Spleen (tissue), 11 donors: ENCODE results near the gene PIGW. TPM values are rescaled to one million over a fixed set of nuclear protein-coding genes. Genes with fewer than 3 reads are reported as not detected.

Experiments used
- DNase-seq: peaks from one replicate; pipeline ENCODE4 v3.0.0-alpha.2; 2020
- H3K27ac ChIP-seq, 8 donors: fragments of 200-600 bp; sonication (generic) in 7 of 8; 1 replicate in 4 of 8; 2 replicates in 4 of 8; pipeline versions ENCODE4 v1.5.0 to v1.8.0; 2016 to 2021; ENCODE audit warnings: inconsistent platforms in 4 of 8, mild to moderate bottlenecking in 4 of 8, moderate library complexity in 1 of 8
- H3K27me3 ChIP-seq, 7 donors: fragments of 200-600 bp; sonication (generic) in 6 of 7; replicated peaks in 1 of 7; 1 replicate in 4 of 7; 2 replicates in 3 of 7; pipeline versions ENCODE4 v1.5.0 to v1.8.0; 2016 to 2021; ENCODE audit warnings: inconsistent platforms in 3 of 7, mild to moderate bottlenecking in 1 of 7
- H3K36me3 ChIP-seq, 6 donors: fragments of 200-600 bp; sonication (generic) in 5 of 6; 1 replicate in 4 of 6; 2 replicates in 2 of 6; pipeline versions ENCODE4 v1.5.0 to v1.8.0; 2016 to 2021; ENCODE audit warnings: inconsistent platforms in 2 of 6
- H3K4me1 ChIP-seq, 6 donors: fragments of 200-600 bp; sonication (generic) in 5 of 6; 1 replicate in 3 of 6; 2 replicates in 3 of 6; pipeline versions ENCODE4 v1.5.0 to v1.8.0; 2016 to 2021; ENCODE audit warnings: inconsistent platforms in 3 of 6
- H3K4me3 ChIP-seq, 8 donors: fragments of 200-600 bp; sonication (generic) in 7 of 8; 1 replicate in 4 of 8; 2 replicates in 4 of 8; pipeline versions ENCODE4 v1.5.0 to v1.8.0; 2016 to 2021; ENCODE audit warnings: inconsistent platforms in 4 of 8, mild to moderate bottlenecking in 4 of 8, moderate library complexity in 2 of 8
- H3K9me3 ChIP-seq, 8 donors: fragments of 200-600 bp; sonication (generic) in 7 of 8; 1 replicate in 4 of 8; 2 replicates in 4 of 8; pipeline versions ENCODE4 v1.5.0 to v1.8.0; 2016 to 2021; ENCODE audit warnings: inconsistent platforms in 4 of 8
- POLR2A ChIP-seq, 3 donors: fragments of 450-650 bp; IDR thresholded peaks; one replicate each; pipeline ENCODE4 v1.5.1; 2017; ENCODE audit warnings: antibody characterized with exemption in 3 of 3, mild to moderate bottlenecking in 1 of 3
- POLR2AphosphoS5 ChIP-seq, 3 donors: sonication (generic); formaldehyde crosslinking; IDR thresholded peaks; one replicate each; pipeline ENCODE4 v1.5.1; 2017; ENCODE audit warnings: antibody characterized with exemption in 3 of 3
- WGBS, 5 donors: extraction: QIAGEN DNeasy Blood & Tissue Kit in 3 of 5; methylation state at CpG; one replicate each; pipeline versions ENCODE4 v1.1.5 to v1.1.7; 2013 to 2018; 5-methylcytosine and 5-hydroxymethylcytosine counted together
- intact Hi-C: fragments of 100-400 bp; cut with DNase I; formaldehyde crosslinking; loops from one replicate; pipeline ENCODE4 v1.15.0; 2023; ENCODE audit warnings: low total_unique reads
- polyA plus RNA-seq, 3 donors: library from polyadenylated mRNA; stranded (reverse); fragments of 200-250 nt; gene quantifications; one replicate each; pipeline ENCODE4 v1.2.1, GENCODE V29; 2013
- total RNA-seq, 7 donors: library from RNA; depleted of rRNA in 3 of 7; stranded (reverse); fragments of >200 nt in 3 of 7; fragmentation: NEBNext Ultra II Directional in 4 of 7; extraction: Animal tissue kit (Norgen Biotek cat#: 25700) in 4 of 7; gene quantifications; one replicate each; pipeline versions ENCODE4 v1.1.0 to v1.2.1, GENCODE V29; 2016 to 2021
- TF ChIP-seq, protein P1 (sequence below), 11 experiments: fragments of 200-600 bp in 7 of 11; fragments of 450-650 bp in 4 of 11; sonication (generic) in 4 of 11; IDR thresholded peaks in 8 of 11; conservative IDR thresholded peaks in 3 of 11; 1 replicate in 7 of 11; 2 replicates in 4 of 11; pipeline versions ENCODE4 v1.4.0 to v1.8.0; 2016 to 2021; ENCODE audit warnings: antibody characterized with exemption in 11 of 11, inconsistent platforms in 4 of 11, mild to moderate bottlenecking in 1 of 11
- donor health status: healthy with polysubstance abuse.
- donor health status: DM: no; HTN: no; CAD: no; lungs with moderate emphysema.
- donor health status: DM: no; HTN: no; CAD: no.
- donor health status: Bipolar disorder and iron deficiency.
- donor health status: healthy.
- donor health status: DM: no; HTN: no; CAD: no.
- donor health status: DM: yes; HTN: yes; CAD: no.

PIGW gene
- total and polyA plus RNA-seq, 10 donors = 3.3 to 7.7 (median 5.6) TPM

DNA sequence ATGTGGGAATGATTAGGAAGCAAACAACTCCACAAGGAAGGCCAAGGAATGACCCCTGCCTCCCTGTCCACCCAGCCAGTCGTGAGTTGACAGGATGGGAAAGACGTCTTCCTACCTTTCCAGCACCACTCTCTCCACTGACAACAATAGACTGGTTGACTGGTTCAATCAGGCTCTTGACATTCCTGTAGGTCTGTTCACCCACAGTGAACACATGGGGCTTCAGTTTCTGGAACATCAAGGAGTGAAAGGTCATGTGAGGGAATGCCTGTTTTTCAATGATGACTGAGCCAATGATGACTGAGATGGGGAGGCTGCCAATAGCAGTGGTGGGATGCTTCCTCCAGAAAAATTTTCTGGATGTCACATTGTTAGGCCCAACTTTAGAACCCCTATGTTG, 9.7 kb upstream of the PIGW start:
- 88 to 100% (median 95%) methylated on average over 2 of the region's 2 CpGs for WGBS, 5 donors
- intact Hi-C loops = no loop called here

DNA sequence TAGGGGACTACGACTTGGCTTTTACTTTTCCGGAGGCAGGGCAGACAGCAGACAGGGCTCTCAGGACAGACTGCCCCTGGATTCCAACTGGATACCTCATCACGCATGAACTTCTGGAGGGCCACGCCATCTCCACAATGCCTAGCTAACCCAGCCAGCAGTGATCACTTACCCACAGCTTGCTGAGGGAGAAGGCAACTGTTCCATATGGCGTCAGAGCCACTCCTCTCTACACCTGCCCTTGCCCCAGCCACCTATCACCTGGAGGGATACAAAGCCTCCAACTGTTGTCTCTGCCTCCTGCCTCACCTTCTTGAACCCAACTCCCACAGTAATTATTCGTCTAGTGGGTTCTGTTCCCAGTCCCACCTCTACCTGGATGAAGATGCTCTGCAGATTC, 8.9 kb upstream of the PIGW start:
- intact Hi-C loops = no loop called here

More for the DNA sequence above, 9.7 kb upstream of the PIGW start:
- H3K27me3 ChIP-seq = no peaks in the 10 kb centered on the region
- no peaks in the 10 kb centered on the region for H3K9me3 ChIP-seq
- DNase-seq = no peak
- TF ChIP-seq POLR2AphosphoS5 (IDR thresholded peaks at IDR 0.05) = no peak
- TF ChIP-seq, protein P1, sequence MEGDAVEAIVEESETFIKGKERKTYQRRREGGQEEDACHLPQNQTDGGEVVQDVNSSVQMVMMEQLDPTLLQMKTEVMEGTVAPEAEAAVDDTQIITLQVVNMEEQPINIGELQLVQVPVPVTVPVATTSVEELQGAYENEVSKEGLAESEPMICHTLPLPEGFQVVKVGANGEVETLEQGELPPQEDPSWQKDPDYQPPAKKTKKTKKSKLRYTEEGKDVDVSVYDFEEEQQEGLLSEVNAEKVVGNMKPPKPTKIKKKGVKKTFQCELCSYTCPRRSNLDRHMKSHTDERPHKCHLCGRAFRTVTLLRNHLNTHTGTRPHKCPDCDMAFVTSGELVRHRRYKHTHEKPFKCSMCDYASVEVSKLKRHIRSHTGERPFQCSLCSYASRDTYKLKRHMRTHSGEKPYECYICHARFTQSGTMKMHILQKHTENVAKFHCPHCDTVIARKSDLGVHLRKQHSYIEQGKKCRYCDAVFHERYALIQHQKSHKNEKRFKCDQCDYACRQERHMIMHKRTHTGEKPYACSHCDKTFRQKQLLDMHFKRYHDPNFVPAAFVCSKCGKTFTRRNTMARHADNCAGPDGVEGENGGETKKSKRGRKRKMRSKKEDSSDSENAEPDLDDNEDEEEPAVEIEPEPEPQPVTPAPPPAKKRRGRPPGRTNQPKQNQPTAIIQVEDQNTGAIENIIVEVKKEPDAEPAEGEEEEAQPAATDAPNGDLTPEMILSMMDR (IDR thresholded peaks at IDR 0.05 in 8 of 11, conservative IDR thresholded peaks at IDR 0.05 in 3 of 11) = no peak
- TF ChIP-seq POLR2A (IDR thresholded peaks at IDR 0.05) = no peak
- H3K36me3 ChIP-seq = peaks cover 0 to 99% (median 57%) of the 10 kb centered on the region in 6 donors
- no peaks in the 10 kb centered on the region for H3K4me1 ChIP-seq
- no peak overlapping the region for H3K4me3 ChIP-seq
- H3K27ac ChIP-seq = no peak overlapping the region

DNA sequence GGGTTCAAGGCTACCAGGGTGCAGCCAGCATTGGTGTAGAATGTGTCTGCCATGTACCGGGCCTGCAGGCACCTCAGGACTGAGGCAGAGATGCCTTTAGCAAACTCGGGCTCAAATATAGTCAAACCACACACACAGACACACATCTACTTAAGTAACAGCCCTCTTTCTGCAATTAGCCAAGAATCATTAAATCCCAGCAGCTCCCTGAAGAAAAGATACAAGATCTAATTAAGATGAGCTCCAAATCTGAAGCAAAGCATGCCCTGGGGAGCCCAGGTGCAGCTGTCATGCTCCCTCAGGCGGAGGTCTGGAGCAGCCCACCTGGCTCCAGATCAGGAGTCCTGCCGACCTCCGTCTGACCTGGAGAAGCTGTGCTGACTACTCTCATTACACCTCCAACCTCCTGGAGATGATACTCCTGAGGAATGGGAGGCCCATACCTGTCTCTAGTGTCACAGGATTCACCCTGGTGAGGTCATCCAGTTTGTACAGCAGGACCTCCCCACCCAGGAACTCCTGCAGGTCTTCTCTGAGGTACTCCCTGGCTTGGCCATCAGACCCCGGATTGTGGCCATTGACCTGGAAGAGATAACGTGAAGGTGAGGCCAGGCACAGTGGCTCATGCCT, 7.1 kb upstream of the PIGW start:
- TF ChIP-seq POLR2A (IDR thresholded peaks at IDR 0.05) (no peak), POLR2AphosphoS5 (IDR thresholded peaks at IDR 0.05) (no peak)
- TF ChIP-seq, protein P1 (IDR thresholded peaks at IDR 0.05 in 8 of 11, conservative IDR thresholded peaks at IDR 0.05 in 3 of 11) = no peak
- H3K36me3 ChIP-seq = peaks cover 0 to 100% (median 68%) of the 10 kb centered on the region in 6 donors
- no peaks in the 10 kb centered on the region for H3K27me3 ChIP-seq
- WGBS, 5 donors = 95 to 99% (median 96%) methylated on average over 6 to 7 of the region's 7 CpGs
- H3K4me1 ChIP-seq = no peaks in the 10 kb centered on the region
- no peak overlapping the region for H3K27ac ChIP-seq
- no peak overlapping the region for H3K4me3 ChIP-seq
- intact Hi-C loops = no loop called here
- DNase-seq = no peak
- no peaks in the 10 kb centered on the region for H3K9me3 ChIP-seq

More for the DNA sequence above, 8.9 kb upstream of the PIGW start:
- Histone ChIP-seq H3K27ac (no peak overlapping the region), H3K9me3 (no peaks in the 10 kb centered on the region), H3K27me3 (no peaks in the 10 kb centered on the region), H3K4me3 (no peak overlapping the region), H3K36me3 (peaks cover 0 to 99% (median 57%) of the 10 kb centered on the region in 6 donors), H3K4me1 (no peaks in the 10 kb centered on the region)
- DNase-seq = no peak
- 94 to 98% (median 97%) methylated on average over 4 to 6 of the region's 6 CpGs for WGBS, 5 donors
- TF ChIP-seq, protein P1 (IDR thresholded peaks at IDR 0.05 in 8 of 11, conservative IDR thresholded peaks at IDR 0.05 in 3 of 11) = no peak
- TF ChIP-seq POLR2AphosphoS5 (IDR thresholded peaks at IDR 0.05) (no peak), POLR2A (IDR thresholded peaks at IDR 0.05) (no peak)

DNA sequence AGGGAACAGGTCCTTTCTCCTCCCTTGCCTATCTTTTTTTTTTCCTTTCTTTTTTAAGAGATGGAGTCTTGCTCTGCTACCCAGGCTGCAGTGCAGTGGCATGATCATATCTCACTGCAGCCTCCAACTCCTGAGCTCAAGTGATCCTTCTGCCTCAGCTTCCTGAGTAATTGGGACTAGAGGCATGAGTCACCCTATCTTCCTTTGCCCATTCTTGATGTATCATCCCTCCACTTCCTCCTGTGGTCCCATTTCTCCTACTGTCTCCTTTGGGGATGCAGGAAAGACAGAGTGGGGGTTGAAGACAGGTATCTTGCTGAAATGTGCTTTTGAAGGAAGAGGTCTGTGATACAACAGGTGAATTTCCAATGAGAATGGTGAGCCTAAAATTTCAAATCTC, 5.7 kb upstream of the PIGW start:
- Histone ChIP-seq H3K4me1 (peaks cover 0 to 10% (median 6%) of the 10 kb centered on the region in 6 donors), H3K27me3 (no peaks in the 10 kb centered on the region), H3K27ac (no peak overlapping the region), H3K9me3 (no peaks in the 10 kb centered on the region), H3K36me3 (peaks cover 0 to 97% (median 59%) of the 10 kb centered on the region in 6 donors), H3K4me3 (no peak overlapping the region)
- TF ChIP-seq POLR2AphosphoS5 (IDR thresholded peaks at IDR 0.05) = no peak
- TF ChIP-seq, protein P1 (IDR thresholded peaks at IDR 0.05 in 8 of 11, conservative IDR thresholded peaks at IDR 0.05 in 3 of 11) = no peak
- no peak for TF ChIP-seq POLR2A (IDR thresholded peaks at IDR 0.05)
- intact Hi-C loops = no loop called here
- DNase-seq = no peak
